Measurements from ENCODE around the gene CYP26B1.
A peak's percentile ranks its signal among the peaks of the same experiment; 100 is the strongest.

Gene CYP26B1

GRCh38 chr2:72153924-72154323, 6.3 kb upstream of the CYP26B1 start:
- no peak for DNase-seq

- no peak for DNase-seq
Measured at GRCh38 chr2:72153026-72153791, 5.5 kb upstream of the CYP26B1 start.

GRCh38 chr2:72150861-72151356, 3.2 kb upstream of the CYP26B1 start:
- no peak for DNase-seq

GRCh38 chr2:72150157-72150860, 2.6 kb upstream of the CYP26B1 start:
- DNase-seq, result peak; percentile 61

GRCh38 chr2:72149556-72150156, 2.0 kb upstream of the CYP26B1 start:
- no peak for DNase-seq

- DNase-seq, result peak; percentile 20
Measured at GRCh38 chr2:72148837-72149555, 1.3 kb upstream of the CYP26B1 start.

GRCh38 chr2:72148003-72148836, 558 bp upstream of the CYP26B1 start:
- no peak for DNase-seq

- no peak for DNase-seq
Measured at GRCh38 chr2:72146347-72147302, 1.0 kb downstream of the CYP26B1 start.

GRCh38 chr2:72145658-72146329, 1.9 kb downstream of the CYP26B1 start:
- DNase-seq, result no peak

GRCh38 chr2:72145289-72145657, 2.4 kb downstream of the CYP26B1 start:
- no peak for DNase-seq

- no peak for DNase-seq
Measured at GRCh38 chr2:72144632-72145288, 2.9 kb downstream of the CYP26B1 start.

GRCh38 chr2:72144274-72144631, 3.4 kb downstream of the CYP26B1 start:
- DNase-seq, result no peak

GRCh38 chr2:72143441-72144273, 4.0 kb downstream of the CYP26B1 start:
- DNase-seq, result no peak

GRCh38 chr2:72142570-72143440, 4.9 kb downstream of the CYP26B1 start:
- no peak for DNase-seq

GRCh38 chr2:72141881-72142451, 5.7 kb downstream of the CYP26B1 start:
- DNase-seq, result no peak

GRCh38 chr2:72141032-72141645, 6.5 kb downstream of the CYP26B1 start:
- no peak for DNase-seq

GRCh38 chr2:72140621-72140960, 7.1 kb downstream of the CYP26B1 start:
- no peak for DNase-seq
